HepG2 (cell line): ENCODE measurements around the gene RLN3. TPM values are rescaled to one million over a fixed set of nuclear protein-coding genes. Genes with fewer than 3 reads are reported as not detected.
A peak's percentile ranks its signal among the peaks of the same experiment; 100 is the strongest.

Experiments
- AHR ChIP-seq: IDR thresholded peaks from 2 replicates; pipeline ENCODE4 v1.6.1; 2018; ENCODE audit warnings: missing genetic modification reagents, missing compliant biosample characterization
- BHLHE40 ChIP-seq: IDR thresholded peaks from 2 replicates; pipeline ENCODE4 v1.6.1; 2011; ENCODE audit warnings: low read length, improper control_type of control experiment
- DMAP1 ChIP-seq: IDR thresholded peaks from 2 replicates; pipeline ENCODE4 v1.6.1; 2016
- NFE2 ChIP-seq: sonication (generic); formaldehyde crosslinking; IDR thresholded peaks from 2 replicates; pipeline ENCODE4 v1.4.0; 2020; ENCODE audit warnings: missing genetic modification reagents
- REL ChIP-seq: sonication (generic); formaldehyde crosslinking; conservative IDR thresholded peaks from 2 replicates; pipeline ENCODE4 v1.8.0; 2022; ENCODE audit warnings: mild to moderate bottlenecking, missing genetic modification reagents, moderate library complexity
- ZNF121 ChIP-seq: sonication (generic); formaldehyde crosslinking; IDR thresholded peaks from 2 replicates; pipeline ENCODE4 v1.5.0; 2020; ENCODE audit warnings: mild to moderate bottlenecking, missing genetic modification reagents
- ZNF329 ChIP-seq: sonication (generic); formaldehyde crosslinking; IDR thresholded peaks from 2 replicates; pipeline ENCODE4 v1.9.0; 2021; ENCODE audit warnings: low read depth, mild to moderate bottlenecking, missing genetic modification reagents
- ZNF343 ChIP-seq: sonication (generic); formaldehyde crosslinking; IDR thresholded peaks from 2 replicates; pipeline ENCODE4 v1.4.0; 2020; ENCODE audit warnings: mild to moderate bottlenecking, missing genetic modification reagents
- ZNF703 ChIP-seq: sonication (generic); formaldehyde crosslinking; IDR thresholded peaks from 2 replicates; pipeline ENCODE4 v1.5.1; 2020; ENCODE audit warnings: missing genetic modification reagents, mild to moderate bottlenecking, moderate library complexity, borderline replicate concordance
- ZNF768 ChIP-seq: sonication (generic); formaldehyde crosslinking; IDR thresholded peaks from 2 replicates; pipeline ENCODE4 v1.4.0; 2020; ENCODE audit warnings: missing genetic modification reagents
- ZSCAN31 ChIP-seq: sonication (generic); formaldehyde crosslinking; IDR thresholded peaks from 2 replicates; pipeline ENCODE4 v1.5.0; 2020; ENCODE audit warnings: low read depth, mild to moderate bottlenecking, missing genetic modification reagents
- polyA plus RNA-seq, 8 experiments: library from polyadenylated mRNA; depleted of rRNA in 3 of 8; stranded (reverse) in 7 of 8; unstranded in 1 of 8; fragments of >200 nt; fragmentation: Illumina TruSeq in 4 of 8; extraction: Trizol in 4 of 8; gene quantifications; 2 replicates each; pipeline versions ENCODE4 v1.2.1 to v1.2.3, GENCODE V29; 2011 to 2016; ENCODE audit warnings: low read depth in 4 of 8, missing spikeins in 1 of 8, mixed read lengths in 1 of 8; ENCODE audit not compliant: insufficient read depth in 1 of 8
- total RNA-seq, 5 experiments: library from RNA; depleted of rRNA; stranded (reverse); fragments of >200 nt; fragmentation: Illumina TruSeq; extraction: Trizol; gene quantifications; 2 replicates each; pipeline ENCODE4 v1.2.3, GENCODE V29; 2016; ENCODE audit warnings: low read depth in 1 of 5
- TF ChIP-seq, protein P1 (sequence below): sonication (generic); formaldehyde crosslinking; IDR thresholded peaks from 2 replicates; pipeline ENCODE4 v1.5.0; 2020; ENCODE audit warnings: missing genetic modification reagents, mild to moderate bottlenecking, borderline replicate concordance
- TF ChIP-seq, protein P2 (sequence below): sonication (generic); formaldehyde crosslinking; IDR thresholded peaks from 2 replicates; pipeline ENCODE4 v1.5.1; 2020; ENCODE audit warnings: mild to moderate bottlenecking, missing genetic modification reagents, moderate library complexity
- TF ChIP-seq, protein P3 (sequence below): sonication (generic); formaldehyde crosslinking; IDR thresholded peaks from 2 replicates; pipeline ENCODE4 v1.5.0; 2020; ENCODE audit warnings: missing genetic modification reagents
- TF ChIP-seq, protein P4 (sequence below): sonication (generic); formaldehyde crosslinking; IDR thresholded peaks from 2 replicates; pipeline ENCODE4 v1.8.1; 2023; ENCODE audit warnings: mild to moderate bottlenecking, missing genetic modification reagents, borderline replicate concordance
- TF ChIP-seq, protein P5 (sequence below): IDR thresholded peaks from 2 replicates; pipeline ENCODE4 v1.6.1; 2016; ENCODE audit warnings: low read depth, borderline replicate concordance
- TF ChIP-seq, protein P6 (sequence below): sonication (generic); formaldehyde crosslinking; IDR thresholded peaks from 2 replicates; pipeline ENCODE4 v1.5.1; 2020; ENCODE audit warnings: mild to moderate bottlenecking, missing genetic modification reagents, moderate library complexity
- TF ChIP-seq, protein P7 (sequence below): sonication (generic); formaldehyde crosslinking; IDR thresholded peaks from 2 replicates; pipeline ENCODE4 v1.4.0; 2020; ENCODE audit warnings: missing genetic modification reagents

Gene RLN3
- total and polyA plus RNA-seq, 2 of the 13 experiments (the other 11 are each of a cell fraction or from before 2014, with no cell fraction given) = not detected

DNA sequence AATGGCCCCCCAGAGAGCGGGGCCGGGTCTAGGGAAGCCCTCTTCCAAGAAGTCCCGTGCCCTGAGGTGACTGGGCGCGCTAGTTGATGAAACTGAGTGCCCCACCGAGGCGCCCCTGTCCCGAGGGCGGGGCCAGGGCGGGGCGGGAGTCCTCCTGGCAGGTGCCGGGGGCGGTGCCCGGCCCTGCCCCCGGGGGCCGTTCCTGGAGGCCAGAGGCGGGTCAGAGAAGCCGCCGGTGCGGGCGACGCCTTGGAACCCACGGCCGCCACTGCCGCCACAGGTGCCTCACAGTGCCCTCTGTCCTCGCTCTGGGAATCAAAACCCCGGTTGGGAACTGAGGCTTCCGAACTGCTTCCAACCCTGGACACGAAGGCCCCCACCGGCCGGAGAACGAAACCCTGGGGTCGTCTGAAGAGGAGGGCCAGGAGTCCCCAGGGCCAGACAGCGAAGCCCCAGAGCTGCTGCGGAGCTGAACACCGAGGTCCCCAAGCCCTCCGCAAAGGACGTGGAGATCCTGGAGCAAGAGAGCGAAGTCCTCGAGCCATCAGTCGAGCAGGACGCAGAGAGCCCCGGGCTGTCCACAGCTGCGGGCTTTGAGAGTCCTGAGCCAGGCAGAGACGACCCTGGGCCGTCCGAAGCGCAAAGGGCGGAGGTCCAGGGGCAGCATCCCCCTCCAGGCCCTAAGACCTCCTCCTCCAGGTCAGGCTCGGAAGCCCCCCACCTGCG, 44.8 kb downstream of the RLN3 start, which contains the start of gene MISP3 (continued):
- TF ChIP-seq, protein P1, sequence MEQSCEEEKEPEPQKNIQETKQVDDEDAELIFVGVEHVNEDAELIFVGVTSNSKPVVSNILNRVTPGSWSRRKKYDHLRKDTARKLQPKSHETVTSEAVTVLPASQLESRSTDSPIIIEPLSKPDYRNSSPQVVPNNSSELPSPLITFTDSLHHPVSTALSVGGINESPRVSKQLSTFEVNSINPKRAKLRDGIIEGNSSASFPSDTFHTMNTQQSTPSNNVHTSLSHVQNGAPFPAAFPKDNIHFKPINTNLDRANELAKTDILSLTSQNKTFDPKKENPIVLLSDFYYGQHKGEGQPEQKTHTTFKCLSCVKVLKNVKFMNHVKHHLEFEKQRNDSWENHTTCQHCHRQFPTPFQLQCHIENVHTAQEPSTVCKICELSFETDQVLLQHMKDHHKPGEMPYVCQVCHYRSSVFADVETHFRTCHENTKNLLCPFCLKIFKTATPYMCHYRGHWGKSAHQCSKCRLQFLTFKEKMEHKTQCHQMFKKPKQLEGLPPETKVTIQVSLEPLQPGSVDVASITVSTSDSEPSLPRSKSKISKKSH (CRISPR knock-in tag) = 0 out of 2 replicates have a peak, but pooled peaks have one; percentile 15
- TF ChIP-seq, protein P2, sequence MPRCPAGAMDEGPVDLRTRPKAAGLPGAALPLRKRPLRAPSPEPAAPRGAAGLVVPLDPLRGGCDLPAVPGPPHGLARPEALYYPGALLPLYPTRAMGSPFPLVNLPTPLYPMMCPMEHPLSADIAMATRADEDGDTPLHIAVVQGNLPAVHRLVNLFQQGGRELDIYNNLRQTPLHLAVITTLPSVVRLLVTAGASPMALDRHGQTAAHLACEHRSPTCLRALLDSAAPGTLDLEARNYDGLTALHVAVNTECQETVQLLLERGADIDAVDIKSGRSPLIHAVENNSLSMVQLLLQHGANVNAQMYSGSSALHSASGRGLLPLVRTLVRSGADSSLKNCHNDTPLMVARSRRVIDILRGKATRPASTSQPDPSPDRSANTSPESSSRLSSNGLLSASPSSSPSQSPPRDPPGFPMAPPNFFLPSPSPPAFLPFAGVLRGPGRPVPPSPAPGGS (CRISPR knock-in tag) = 0 out of 2 replicates have a peak, but pooled peaks have one; percentile 14
- TF ChIP-seq NFE2 (CRISPR knock-in tag) = no peak
- TF ChIP-seq, protein P3, sequence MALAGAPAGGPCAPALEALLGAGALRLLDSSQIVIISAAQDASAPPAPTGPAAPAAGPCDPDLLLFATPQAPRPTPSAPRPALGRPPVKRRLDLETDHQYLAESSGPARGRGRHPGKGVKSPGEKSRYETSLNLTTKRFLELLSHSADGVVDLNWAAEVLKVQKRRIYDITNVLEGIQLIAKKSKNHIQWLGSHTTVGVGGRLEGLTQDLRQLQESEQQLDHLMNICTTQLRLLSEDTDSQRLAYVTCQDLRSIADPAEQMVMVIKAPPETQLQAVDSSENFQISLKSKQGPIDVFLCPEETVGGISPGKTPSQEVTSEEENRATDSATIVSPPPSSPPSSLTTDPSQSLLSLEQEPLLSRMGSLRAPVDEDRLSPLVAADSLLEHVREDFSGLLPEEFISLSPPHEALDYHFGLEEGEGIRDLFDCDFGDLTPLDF = no peak
- no peak for TF ChIP-seq AHR (CRISPR knock-in tag)
- 0 out of 2 replicates have a peak, but pooled peaks have one; percentile 6 for TF ChIP-seq REL (CRISPR knock-in tag)
- TF ChIP-seq ZNF343 = 0 out of 2 replicates have a peak, but pooled peaks have one; percentile 48
- TF ChIP-seq, protein P4, sequence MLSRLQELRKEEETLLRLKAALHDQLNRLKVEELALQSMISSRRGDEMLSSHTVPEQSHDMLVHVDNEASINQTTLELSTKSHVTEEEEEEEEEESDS = no peak
- TF ChIP-seq, protein P5, sequence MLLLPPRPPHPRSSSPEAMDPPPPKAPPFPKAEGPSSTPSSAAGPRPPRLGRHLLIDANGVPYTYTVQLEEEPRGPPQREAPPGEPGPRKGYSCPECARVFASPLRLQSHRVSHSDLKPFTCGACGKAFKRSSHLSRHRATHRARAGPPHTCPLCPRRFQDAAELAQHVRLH (CRISPR knock-in tag) = no peak
- TF ChIP-seq DMAP1 = 0 out of 2 replicates have a peak, but pooled peaks have one; percentile 5
- TF ChIP-seq ZNF329 (CRISPR knock-in tag) = 0 out of 2 replicates have a peak, but pooled peaks have one; percentile 24
- TF ChIP-seq BHLHE40 = peak; percentile 22; the same call in 1 of the 2 replicates
- no peak for TF ChIP-seq ZNF768 (CRISPR knock-in tag)
- no peak for TF ChIP-seq ZNF121 (CRISPR knock-in tag)
- TF ChIP-seq, protein P6, sequence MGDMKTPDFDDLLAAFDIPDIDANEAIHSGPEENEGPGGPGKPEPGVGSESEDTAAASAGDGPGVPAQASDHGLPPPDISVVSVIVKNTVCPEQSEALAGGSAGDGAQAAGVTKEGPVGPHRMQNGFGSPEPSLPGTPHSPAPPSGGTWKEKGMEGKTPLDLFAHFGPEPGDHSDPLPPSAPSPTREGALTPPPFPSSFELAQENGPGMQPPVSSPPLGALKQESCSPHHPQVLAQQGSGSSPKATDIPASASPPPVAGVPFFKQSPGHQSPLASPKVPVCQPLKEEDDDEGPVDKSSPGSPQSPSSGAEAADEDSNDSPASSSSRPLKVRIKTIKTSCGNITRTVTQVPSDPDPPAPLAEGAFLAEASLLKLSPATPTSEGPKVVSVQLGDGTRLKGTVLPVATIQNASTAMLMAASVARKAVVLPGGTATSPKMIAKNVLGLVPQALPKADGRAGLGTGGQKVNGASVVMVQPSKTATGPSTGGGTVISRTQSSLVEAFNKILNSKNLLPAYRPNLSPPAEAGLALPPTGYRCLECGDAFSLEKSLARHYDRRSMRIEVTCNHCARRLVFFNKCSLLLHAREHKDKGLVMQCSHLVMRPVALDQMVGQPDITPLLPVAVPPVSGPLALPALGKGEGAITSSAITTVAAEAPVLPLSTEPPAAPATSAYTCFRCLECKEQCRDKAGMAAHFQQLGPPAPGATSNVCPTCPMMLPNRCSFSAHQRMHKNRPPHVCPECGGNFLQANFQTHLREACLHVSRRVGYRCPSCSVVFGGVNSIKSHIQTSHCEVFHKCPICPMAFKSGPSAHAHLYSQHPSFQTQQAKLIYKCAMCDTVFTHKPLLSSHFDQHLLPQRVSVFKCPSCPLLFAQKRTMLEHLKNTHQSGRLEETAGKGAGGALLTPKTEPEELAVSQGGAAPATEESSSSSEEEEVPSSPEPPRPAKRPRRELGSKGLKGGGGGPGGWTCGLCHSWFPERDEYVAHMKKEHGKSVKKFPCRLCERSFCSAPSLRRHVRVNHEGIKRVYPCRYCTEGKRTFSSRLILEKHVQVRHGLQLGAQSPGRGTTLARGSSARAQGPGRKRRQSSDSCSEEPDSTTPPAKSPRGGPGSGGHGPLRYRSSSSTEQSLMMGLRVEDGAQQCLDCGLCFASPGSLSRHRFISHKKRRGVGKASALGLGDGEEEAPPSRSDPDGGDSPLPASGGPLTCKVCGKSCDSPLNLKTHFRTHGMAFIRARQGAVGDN (CRISPR knock-in tag) = peak; percentile 2; the same call in 1 of the 2 replicates
- 0 out of 2 replicates have a peak, but pooled peaks have one; percentile 74 for TF ChIP-seq ZNF703 (CRISPR knock-in tag)
- TF ChIP-seq ZSCAN31 = peak; percentile 65; the same call in 1 of the 2 replicates
- TF ChIP-seq, protein P7, sequence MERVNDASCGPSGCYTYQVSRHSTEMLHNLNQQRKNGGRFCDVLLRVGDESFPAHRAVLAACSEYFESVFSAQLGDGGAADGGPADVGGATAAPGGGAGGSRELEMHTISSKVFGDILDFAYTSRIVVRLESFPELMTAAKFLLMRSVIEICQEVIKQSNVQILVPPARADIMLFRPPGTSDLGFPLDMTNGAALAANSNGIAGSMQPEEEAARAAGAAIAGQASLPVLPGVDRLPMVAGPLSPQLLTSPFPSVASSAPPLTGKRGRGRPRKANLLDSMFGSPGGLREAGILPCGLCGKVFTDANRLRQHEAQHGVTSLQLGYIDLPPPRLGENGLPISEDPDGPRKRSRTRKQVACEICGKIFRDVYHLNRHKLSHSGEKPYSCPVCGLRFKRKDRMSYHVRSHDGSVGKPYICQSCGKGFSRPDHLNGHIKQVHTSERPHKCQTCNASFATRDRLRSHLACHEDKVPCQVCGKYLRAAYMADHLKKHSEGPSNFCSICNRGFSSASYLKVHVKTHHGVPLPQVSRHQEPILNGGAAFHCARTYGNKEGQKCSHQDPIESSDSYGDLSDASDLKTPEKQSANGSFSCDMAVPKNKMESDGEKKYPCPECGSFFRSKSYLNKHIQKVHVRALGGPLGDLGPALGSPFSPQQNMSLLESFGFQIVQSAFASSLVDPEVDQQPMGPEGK (CRISPR knock-in tag) = peak; percentile 95
